ENCODE data around the gene GPR4. TPM values are rescaled to one million over a fixed set of nuclear protein-coding genes. Genes with fewer than 3 reads are reported as not detected.

Gene GPR4
- polyA plus RNA-seq, 1 of the 3 experiments (the other 2 are of a cell fraction), result 0.69 TPM

DNA sequence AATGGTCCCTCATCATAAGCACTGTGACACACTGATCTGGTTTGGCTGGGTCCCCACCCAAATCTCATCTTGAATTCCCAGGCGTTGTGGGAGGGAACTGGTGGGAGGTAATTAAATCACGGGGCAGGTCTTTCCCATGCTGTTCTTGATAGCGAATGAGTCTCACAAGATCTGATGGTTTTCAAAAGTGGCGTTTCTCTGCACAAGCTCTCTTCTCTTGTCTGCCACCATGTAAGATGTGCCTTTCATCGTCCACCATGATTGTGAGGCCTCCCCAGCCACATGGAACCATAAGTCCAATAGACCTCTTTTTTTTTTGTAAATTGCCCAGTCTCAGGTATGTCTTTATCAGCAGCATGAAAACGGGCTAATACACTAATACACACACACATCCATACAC is 6.9 kb upstream of the GPR4 start:
- CTCF ChIA-PET, result interaction anchor here (1.1 kb wide), 1 partner anchor 28 kb away, joined by 3 read pairs; no protein-coding TSS in a partner anchor
- Histone ChIP-seq H3F3A (replicated peaks; ENCODE audit: insufficient read depth) (peaks cover 7% of the 10 kb centered on the region), H3K4me3 (ENCODE audit: low read depth in 2 of 2, low read length in 1 of 2) (no peak overlapping the region), H3K9me2 (no peaks in the 10 kb centered on the region), H3K79me2 (ENCODE audit: insufficient read depth) (no peaks in the 10 kb centered on the region), H3K9ac (no peak overlapping the region), H3K27me3 (ENCODE audit: insufficient read depth) (no peaks in the 10 kb centered on the region), H3K27ac (ENCODE audit: low read depth in 2 of 2, low read length in 1 of 2) (no peak overlapping the region), H3K36me3 (replicated peaks in 1 of 2; ENCODE audit: control insufficient read depth in 1 of 2, insufficient read depth in 2 of 2, low read length in 1 of 2) (no peaks in the 10 kb centered on the region), H4K20me1 (ENCODE audit: insufficient read depth) (no peaks in the 10 kb centered on the region), H2AFZ (ENCODE audit: low read depth) (no peak overlapping the region), H3K4me1 (ENCODE audit: control insufficient read depth in 1 of 2, insufficient read depth in 2 of 2, low read depth in 1 of 2, low read length in 1 of 2) (peaks cover 7 to 9% of the 10 kb centered on the region in 2 experiments; a peak in 3 of 4 replicates), H3K9me3 (no peaks in the 10 kb centered on the region), H3K4me2 (no peak overlapping the region)
- 91% methylated on average over 6 of the region's 6 CpGs for WGBS (ENCODE audit: low lambda C conversion rate)
- TF ChIP-seq RFX5 (IDR thresholded peaks at IDR 0.05; ENCODE audit: low read length) (no peak), NFIC (IDR thresholded peaks at IDR 0.05; ENCODE audit: borderline replicate concordance) (no peak), GABPA (IDR thresholded peaks at IDR 0.05; ENCODE audit: low read depth) (no peak), GATA2 (CRISPR knock-in tag; IDR thresholded peaks at IDR 0.05) (no peak), NRF1 (IDR thresholded peaks at IDR 0.05; ENCODE audit: low read depth, low read length) (no peak), MXI1 (IDR thresholded peaks at IDR 0.05; ENCODE audit: low read depth, low read length) (no peak), USF2 (IDR thresholded peaks at IDR 0.05; ENCODE audit: borderline replicate concordance, low read depth, low read length) (no peak), FOXJ3 (CRISPR knock-in tag; IDR thresholded peaks at IDR 0.05) (no peak), CTCF (IDR thresholded peaks at IDR 0.05) (no peak), YY1 (IDR thresholded peaks at IDR 0.05; ENCODE audit: low read depth) (no peak), EZH2phosphoT487 (IDR thresholded peaks at IDR 0.05; ENCODE audit: borderline replicate concordance, low read depth) (no peak), ELF1 (IDR thresholded peaks at IDR 0.05) (no peak), FOXM1 (IDR thresholded peaks at IDR 0.05; ENCODE audit: low read depth) (no peak), MEF2A (IDR thresholded peaks at IDR 0.05; ENCODE audit: borderline replicate concordance, low read depth) (no peak), CHD2 (IDR thresholded peaks at IDR 0.05; ENCODE audit: low read length, partially characterized antibody) (no peak), SMC3 (IDR thresholded peaks at IDR 0.05; ENCODE audit: low read depth, low read length) (no peak), TAF1 (IDR thresholded peaks at IDR 0.05; ENCODE audit: borderline replicate concordance, low read depth, low read length) (no peak), JUND (IDR thresholded peaks at IDR 0.05) (no peak)
- TF ChIP-seq, protein P1, sequence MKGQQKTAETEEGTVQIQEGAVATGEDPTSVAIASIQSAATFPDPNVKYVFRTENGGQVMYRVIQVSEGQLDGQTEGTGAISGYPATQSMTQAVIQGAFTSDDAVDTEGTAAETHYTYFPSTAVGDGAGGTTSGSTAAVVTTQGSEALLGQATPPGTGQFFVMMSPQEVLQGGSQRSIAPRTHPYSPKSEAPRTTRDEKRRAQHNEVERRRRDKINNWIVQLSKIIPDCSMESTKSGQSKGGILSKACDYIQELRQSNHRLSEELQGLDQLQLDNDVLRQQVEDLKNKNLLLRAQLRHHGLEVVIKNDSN (IDR thresholded peaks at IDR 0.05; ENCODE audit: borderline replicate concordance, low read depth), result no peak
- TF ChIP-seq, protein P2, sequence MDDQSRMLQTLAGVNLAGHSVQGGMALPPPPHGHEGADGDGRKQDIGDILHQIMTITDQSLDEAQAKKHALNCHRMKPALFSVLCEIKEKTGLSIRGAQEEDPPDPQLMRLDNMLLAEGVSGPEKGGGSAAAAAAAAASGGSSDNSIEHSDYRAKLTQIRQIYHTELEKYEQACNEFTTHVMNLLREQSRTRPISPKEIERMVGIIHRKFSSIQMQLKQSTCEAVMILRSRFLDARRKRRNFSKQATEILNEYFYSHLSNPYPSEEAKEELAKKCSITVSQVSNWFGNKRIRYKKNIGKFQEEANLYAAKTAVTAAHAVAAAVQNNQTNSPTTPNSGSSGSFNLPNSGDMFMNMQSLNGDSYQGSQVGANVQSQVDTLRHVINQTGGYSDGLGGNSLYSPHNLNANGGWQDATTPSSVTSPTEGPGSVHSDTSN (IDR thresholded peaks at IDR 0.05), result no peak
- POLR2A ChIA-PET, result no interaction called here
- DNase-seq, result no peak
